Gastrocnemius medialis (tissue), 4 donors: ENCODE measurements around the gene WDR82.

ENCODE experiments used
- POLR2A ChIP-seq, 2 donors: fragments of 450-650 bp; IDR thresholded peaks; one replicate each; pipeline ENCODE4 v1.6.1; 2017; ENCODE audit warnings: antibody characterized with exemption in 2 of 2, mild to moderate bottlenecking in 2 of 2, moderate library complexity in 2 of 2
- TF ChIP-seq, protein P1 (sequence below), 5 experiments: fragments of 450-650 bp in 3 of 5; fragments of 200-600 bp in 2 of 5; sonication (generic) in 2 of 5; IDR thresholded peaks in 4 of 5; conservative IDR thresholded peaks in 1 of 5; 1 replicate in 4 of 5; 2 replicates in 1 of 5; pipeline ENCODE4 v1.5.1; 2016 to 2019; ENCODE audit warnings: antibody characterized with exemption in 5 of 5, mild to moderate bottlenecking in 3 of 5, moderate library complexity in 3 of 5

DNA sequence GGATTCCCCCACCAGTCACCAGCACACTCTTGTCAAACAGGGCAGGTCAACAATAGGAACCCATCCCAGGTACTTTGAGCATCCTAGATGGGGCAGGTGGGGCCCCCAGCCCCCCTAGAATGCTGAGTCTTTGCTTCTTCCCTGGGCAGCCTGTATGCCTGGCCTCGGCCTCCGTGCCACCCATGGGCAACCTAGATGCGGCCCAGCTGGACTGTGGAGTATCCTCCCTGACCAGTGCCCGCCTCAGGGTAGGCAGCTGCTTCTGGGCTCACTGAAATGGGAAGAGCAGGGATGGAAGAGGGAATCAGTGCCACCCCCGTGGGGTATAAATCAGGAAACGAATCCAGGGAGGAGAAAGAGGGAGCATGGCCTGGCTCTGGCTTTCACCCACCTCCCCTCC, 48.5 kb upstream of the WDR82 start:
- TF ChIP-seq, protein P1, sequence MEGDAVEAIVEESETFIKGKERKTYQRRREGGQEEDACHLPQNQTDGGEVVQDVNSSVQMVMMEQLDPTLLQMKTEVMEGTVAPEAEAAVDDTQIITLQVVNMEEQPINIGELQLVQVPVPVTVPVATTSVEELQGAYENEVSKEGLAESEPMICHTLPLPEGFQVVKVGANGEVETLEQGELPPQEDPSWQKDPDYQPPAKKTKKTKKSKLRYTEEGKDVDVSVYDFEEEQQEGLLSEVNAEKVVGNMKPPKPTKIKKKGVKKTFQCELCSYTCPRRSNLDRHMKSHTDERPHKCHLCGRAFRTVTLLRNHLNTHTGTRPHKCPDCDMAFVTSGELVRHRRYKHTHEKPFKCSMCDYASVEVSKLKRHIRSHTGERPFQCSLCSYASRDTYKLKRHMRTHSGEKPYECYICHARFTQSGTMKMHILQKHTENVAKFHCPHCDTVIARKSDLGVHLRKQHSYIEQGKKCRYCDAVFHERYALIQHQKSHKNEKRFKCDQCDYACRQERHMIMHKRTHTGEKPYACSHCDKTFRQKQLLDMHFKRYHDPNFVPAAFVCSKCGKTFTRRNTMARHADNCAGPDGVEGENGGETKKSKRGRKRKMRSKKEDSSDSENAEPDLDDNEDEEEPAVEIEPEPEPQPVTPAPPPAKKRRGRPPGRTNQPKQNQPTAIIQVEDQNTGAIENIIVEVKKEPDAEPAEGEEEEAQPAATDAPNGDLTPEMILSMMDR (IDR thresholded peaks at IDR 0.05 in 4 of 5, conservative IDR thresholded peaks at IDR 0.05 in 1 of 5) = no peak
- no peak for TF ChIP-seq POLR2A (IDR thresholded peaks at IDR 0.05)
